GM23248 (cell line): ENCODE measurements around the gene MAN2B2.

Experiments used
- EZH2 ChIP-seq: fragments of 200-600 bp; sonication (generic); IDR thresholded peaks from 2 replicates; pipeline ENCODE4 v1.6.1; 2018; ENCODE audit warnings: antibody characterized with exemption, mild to moderate bottlenecking; ENCODE audit not compliant: insufficient read depth, poor library complexity, severe bottlenecking
- EZH2phosphoT487 ChIP-seq: fragments of 200-600 bp; sonication (generic); IDR thresholded peaks from 2 replicates; pipeline ENCODE4 v1.6.1; 2018; ENCODE audit warnings: antibody characterized with exemption, moderate library complexity, mild to moderate bottlenecking, low read depth; ENCODE audit not compliant: insufficient read depth

GRCh38 chr4:6603128-6603527, 28.1 kb downstream of the MAN2B2 start:
- no peak for TF ChIP-seq EZH2
- no peak for TF ChIP-seq EZH2phosphoT487
